SW480 (cell line): ENCODE results near the gene DNAJB13.

Experiments used
- DNase-seq: peaks from one replicate; pipeline ENCODE4 v3.0.0-alpha.2; 2016; ENCODE audit warnings: low spot score

The DNAJB13 gene

GRCh38 chr11:74000307-74001133 is 49.7 kb downstream of the DNAJB13 start:
- DNase-seq, result no peak

- no peak for DNase-seq
Measured at GRCh38 chr11:74001822-74002286, 51.0 kb downstream of the DNAJB13 start.

GRCh38 chr11:74002832-74003231 is 52.0 kb downstream of the DNAJB13 start:
- DNase-seq, result no peak

- DNase-seq, result no peak
Measured at GRCh38 chr11:74004046-74004695, 53.3 kb downstream of the DNAJB13 start.

GRCh38 chr11:74004759-74005615 is 54.2 kb downstream of the DNAJB13 start:
- no peak for DNase-seq

- no peak for DNase-seq
Measured at GRCh38 chr11:74005721-74006517, 55.1 kb downstream of the DNAJB13 start.

GRCh38 chr11:74006743-74007304 is 56.0 kb downstream of the DNAJB13 start:
- DNase-seq, result no peak

GRCh38 chr11:74007691-74008372 is 57.0 kb downstream of the DNAJB13 start:
- no peak for DNase-seq

- DNase-seq, result no peak
Measured at GRCh38 chr11:74008373-74009229, 57.8 kb downstream of the DNAJB13 start, which contains the start of gene UCP3. Gene UCP3 (minus strand): TSS chr11:74009085. CDS start chr11:74007042, 2,043 bp downstream.

GRCh38 chr11:74009230-74009547 is 58.4 kb downstream of the DNAJB13 start:
- DNase-seq, result no peak

GRCh38 chr11:74009675-74010305 is 59.0 kb downstream of the DNAJB13 start:
- DNase-seq, result no peak

- DNase-seq, result no peak
Measured at GRCh38 chr11:74010306-74011300, 59.8 kb downstream of the DNAJB13 start.

GRCh38 chr11:74011360-74012073 is 60.7 kb downstream of the DNAJB13 start:
- no peak for DNase-seq

- no peak for DNase-seq
Measured at GRCh38 chr11:74012074-74012809, 61.4 kb downstream of the DNAJB13 start.

- no peak for DNase-seq
Measured at GRCh38 chr11:74013141-74013540, 62.3 kb downstream of the DNAJB13 start.

GRCh38 chr11:74014880-74015279 is 64.1 kb downstream of the DNAJB13 start:
- no peak for DNase-seq
